ENCODE data around the gene TRPV2. TPM values are rescaled to one million over a fixed set of nuclear protein-coding genes. Genes with fewer than 3 reads are reported as not detected.
A peak's percentile ranks its signal among the peaks of the same experiment; 100 is the strongest.
"Not testable (repeated sequence)": the region's sequence is repeated elsewhere in the genome, so short reads cannot be mapped to it uniquely, and the experiment has no call there.

Gene TRPV2
- total RNA-seq, 1 donor from 2014 or later, result 0.98 TPM

GRCh38 chr17:16384557-16384956, 30.8 kb upstream of the TRPV2 start:
- H3K4me1 Mint-ChIP-seq, result peaks cover 52% of the 10 kb centered on the region
- peaks cover 29% of the 10 kb centered on the region for H3K36me3 Mint-ChIP-seq (ENCODE audit: low read depth)
- peaks cover 6% of the 10 kb centered on the region for H3K27me3 Mint-ChIP-seq (ENCODE audit: low read depth)
- TF ChIP-seq CTCF (conservative IDR thresholded peaks at IDR 0.05), result no peak
- DNase-seq (ENCODE audit: low read depth, low spot score), result no peak
- H3K9me3 Mint-ChIP-seq, result no peaks in the 10 kb centered on the region
- peak overlapping the region; percentile 90 for H3K4me3 Mint-ChIP-seq
- H3K27ac Mint-ChIP-seq (ENCODE audit: unreplicated experiment), result no peak overlapping the region

- Mint-ChIP-seq H3K4me1 (peaks cover 47% of the 10 kb centered on the region), H3K27ac (ENCODE audit: unreplicated experiment) (peak overlapping the region; percentile 89), H3K36me3 (ENCODE audit: low read depth) (peaks cover 25% of the 10 kb centered on the region), H3K4me3 (peak overlapping the region; percentile 92)
- H3K9me3 Mint-ChIP-seq; DNase-seq (ENCODE audit: low read depth, low spot score); H3K27me3 Mint-ChIP-seq (ENCODE audit: low read depth): not testable (repeated sequence)
Measured at GRCh38 chr17:16386126-16386507, 29.3 kb upstream of the TRPV2 start.

GRCh38 chr17:16391451-16391850, 23.9 kb upstream of the TRPV2 start:
- Mint-ChIP-seq H3K4me3 (peak overlapping the region; percentile 53), H3K4me1 (peaks cover 12% of the 10 kb centered on the region), H3K36me3 (ENCODE audit: low read depth) (no peaks in the 10 kb centered on the region), H3K27ac (ENCODE audit: unreplicated experiment) (no peak overlapping the region), H3K9me3 (no peaks in the 10 kb centered on the region), H3K27me3 (ENCODE audit: low read depth) (peaks cover 2% of the 10 kb centered on the region)
- TF ChIP-seq CTCF (conservative IDR thresholded peaks at IDR 0.05), result no peak
- no peak for DNase-seq (ENCODE audit: low read depth, low spot score)

- not testable (repeated sequence) for H3K36me3 Mint-ChIP-seq (ENCODE audit: low read depth); H3K27ac Mint-ChIP-seq (ENCODE audit: unreplicated experiment); DNase-seq (ENCODE audit: low read depth, low spot score); H3K9me3 Mint-ChIP-seq; H3K27me3 Mint-ChIP-seq (ENCODE audit: low read depth); H3K4me3 Mint-ChIP-seq; H3K4me1 Mint-ChIP-seq
Measured at GRCh38 chr17:16392491-16392890, 22.9 kb upstream of the TRPV2 start.

GRCh38 chr17:16395887-16396286, 19.5 kb upstream of the TRPV2 start:
- H3K4me1 Mint-ChIP-seq; DNase-seq (ENCODE audit: low read depth, low spot score); H3K36me3 Mint-ChIP-seq (ENCODE audit: low read depth); H3K27me3 Mint-ChIP-seq (ENCODE audit: low read depth); H3K9me3 Mint-ChIP-seq; H3K4me3 Mint-ChIP-seq: not testable (repeated sequence)
- H3K27ac Mint-ChIP-seq (ENCODE audit: unreplicated experiment), result peak overlapping the region; percentile 57

- H3K27ac Mint-ChIP-seq (ENCODE audit: unreplicated experiment); H3K4me3 Mint-ChIP-seq; DNase-seq (ENCODE audit: low read depth, low spot score); H3K9me3 Mint-ChIP-seq; H3K27me3 Mint-ChIP-seq (ENCODE audit: low read depth); H3K4me1 Mint-ChIP-seq; H3K36me3 Mint-ChIP-seq (ENCODE audit: low read depth): not testable (repeated sequence)
Measured at GRCh38 chr17:16396693-16397092, 18.7 kb upstream of the TRPV2 start.

- no peak overlapping the region for H3K27ac Mint-ChIP-seq (ENCODE audit: unreplicated experiment)
- no peaks in the 10 kb centered on the region for H3K9me3 Mint-ChIP-seq
- no peak for TF ChIP-seq CTCF (conservative IDR thresholded peaks at IDR 0.05)
- no peak for DNase-seq (ENCODE audit: low read depth, low spot score)
- H3K36me3 Mint-ChIP-seq (ENCODE audit: low read depth), result no peaks in the 10 kb centered on the region
- no peak overlapping the region for H3K4me3 Mint-ChIP-seq
- H3K4me1 Mint-ChIP-seq, result no peaks in the 10 kb centered on the region
- H3K27me3 Mint-ChIP-seq (ENCODE audit: low read depth), result no peaks in the 10 kb centered on the region
Measured at GRCh38 chr17:16398270-16399267, 16.8 kb upstream of the TRPV2 start.

GRCh38 chr17:16403847-16404246, 11.5 kb upstream of the TRPV2 start:
- H3K9me3 Mint-ChIP-seq; H3K27me3 Mint-ChIP-seq (ENCODE audit: low read depth); H3K27ac Mint-ChIP-seq (ENCODE audit: unreplicated experiment); DNase-seq (ENCODE audit: low read depth, low spot score); H3K36me3 Mint-ChIP-seq (ENCODE audit: low read depth); H3K4me1 Mint-ChIP-seq; H3K4me3 Mint-ChIP-seq: not testable (repeated sequence)

Data from neural crest cell (in vitro differentiated cells).